ENCODE results near the gene FBP1.
A peak's percentile ranks its signal among the peaks of the same experiment; 100 is the strongest.
"Not testable (repeated sequence)": the region's sequence is repeated elsewhere in the genome, so short reads cannot be mapped to it uniquely, and the experiment has no call there.

FBP1 gene

GRCh38 chr9:94577036-94577435 is 62.3 kb downstream of the FBP1 start:
- H3K27ac ChIP-seq, result no peak overlapping the region
- no peak overlapping the region for H3K4me3 ChIP-seq
- TF ChIP-seq, protein P1, sequence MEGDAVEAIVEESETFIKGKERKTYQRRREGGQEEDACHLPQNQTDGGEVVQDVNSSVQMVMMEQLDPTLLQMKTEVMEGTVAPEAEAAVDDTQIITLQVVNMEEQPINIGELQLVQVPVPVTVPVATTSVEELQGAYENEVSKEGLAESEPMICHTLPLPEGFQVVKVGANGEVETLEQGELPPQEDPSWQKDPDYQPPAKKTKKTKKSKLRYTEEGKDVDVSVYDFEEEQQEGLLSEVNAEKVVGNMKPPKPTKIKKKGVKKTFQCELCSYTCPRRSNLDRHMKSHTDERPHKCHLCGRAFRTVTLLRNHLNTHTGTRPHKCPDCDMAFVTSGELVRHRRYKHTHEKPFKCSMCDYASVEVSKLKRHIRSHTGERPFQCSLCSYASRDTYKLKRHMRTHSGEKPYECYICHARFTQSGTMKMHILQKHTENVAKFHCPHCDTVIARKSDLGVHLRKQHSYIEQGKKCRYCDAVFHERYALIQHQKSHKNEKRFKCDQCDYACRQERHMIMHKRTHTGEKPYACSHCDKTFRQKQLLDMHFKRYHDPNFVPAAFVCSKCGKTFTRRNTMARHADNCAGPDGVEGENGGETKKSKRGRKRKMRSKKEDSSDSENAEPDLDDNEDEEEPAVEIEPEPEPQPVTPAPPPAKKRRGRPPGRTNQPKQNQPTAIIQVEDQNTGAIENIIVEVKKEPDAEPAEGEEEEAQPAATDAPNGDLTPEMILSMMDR (IDR thresholded peaks at IDR 0.05), result no peak

GRCh38 chr9:94576131-94576530 is 63.2 kb downstream of the FBP1 start:
- Histone ChIP-seq H3K4me3 (no peak overlapping the region), H3K27ac (no peak overlapping the region)
- TF ChIP-seq, protein P1 (IDR thresholded peaks at IDR 0.05), result no peak
- DNase-seq (ENCODE audit: low spot score), result peak; percentile 14

More at GRCh38 chr9:94577036-94577435, 62.3 kb downstream of the FBP1 start:
- no peak for DNase-seq (ENCODE audit: low spot score)

DNA sequence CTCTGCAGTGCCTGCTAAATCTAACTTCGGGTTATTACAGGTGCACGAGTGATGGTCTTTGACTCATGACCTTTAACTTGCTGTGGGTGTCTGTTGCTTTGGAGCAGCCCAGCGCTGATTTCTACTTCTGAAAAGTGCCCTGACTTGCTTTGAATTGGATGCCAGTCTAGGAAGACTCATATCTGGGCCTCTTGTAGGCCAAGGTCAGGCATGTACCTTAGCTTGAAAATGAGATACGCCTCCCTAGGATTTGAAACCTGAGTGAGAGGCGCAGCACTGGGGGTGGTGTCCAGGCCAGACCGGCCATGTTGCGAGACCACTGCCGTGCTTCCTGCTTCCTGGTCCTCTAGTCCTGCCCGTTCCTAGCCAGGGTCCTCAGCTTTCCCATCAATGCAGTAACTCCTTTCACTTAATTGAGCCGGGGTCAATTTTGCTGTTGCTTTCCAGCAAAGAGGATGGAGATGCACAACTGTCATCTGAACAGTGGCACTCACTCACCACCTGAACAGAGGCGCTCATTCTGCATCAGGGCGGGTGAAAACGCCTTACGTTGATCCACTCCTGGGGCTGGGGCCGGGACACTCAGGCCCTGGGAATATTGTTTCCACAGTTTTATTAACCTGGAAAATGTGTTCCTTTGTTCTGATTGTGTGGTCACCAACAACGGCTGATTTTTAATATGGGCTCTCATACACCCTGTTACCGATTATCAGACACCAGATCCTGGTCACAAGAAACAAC is 70.2 kb downstream of the FBP1 start:
- DNase-seq (ENCODE audit: low spot score), result peak; percentile 53
- H3K27ac ChIP-seq, result no peak overlapping the region
- TF ChIP-seq, protein P1 (IDR thresholded peaks at IDR 0.05), result no peak
- H3K4me3 ChIP-seq, result no peak overlapping the region

DNA sequence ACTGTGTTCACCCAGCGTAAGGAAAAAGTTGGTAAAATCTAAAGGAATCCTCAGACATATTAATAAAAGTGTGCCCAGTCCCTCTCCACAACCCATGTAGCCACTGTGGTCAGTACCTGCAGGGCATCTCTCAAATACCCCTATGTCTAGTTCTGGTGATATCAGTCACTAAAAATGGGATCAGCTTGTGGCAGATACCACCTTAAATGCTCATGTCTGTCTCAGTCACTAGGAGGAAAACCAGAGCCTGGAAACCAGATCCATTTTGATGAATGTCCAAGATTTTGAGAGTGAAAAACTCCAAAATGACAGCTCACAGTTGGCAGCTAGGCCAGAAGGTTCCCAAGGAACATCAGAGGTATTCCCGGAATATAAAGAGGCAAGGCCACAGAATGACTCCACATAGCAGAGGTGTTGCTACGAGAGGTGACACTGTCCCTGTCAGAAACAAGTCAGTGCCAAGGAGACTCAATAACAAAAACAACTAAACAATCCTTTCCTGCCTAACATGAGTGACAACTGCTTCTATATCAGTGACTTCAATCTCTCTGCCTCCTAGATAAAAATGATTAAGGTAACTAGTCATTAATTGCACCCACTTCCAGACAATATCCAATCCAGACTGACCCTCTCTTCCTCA is 70.9 kb downstream of the FBP1 start:
- peak; percentile 8 for DNase-seq (ENCODE audit: low spot score)
- H3K27ac ChIP-seq, result no peak overlapping the region

GRCh38 chr9:94567271-94567670 is 72.0 kb downstream of the FBP1 start:
- no peak overlapping the region for H3K27ac ChIP-seq
- peak; percentile 26 for DNase-seq (ENCODE audit: low spot score)
- TF ChIP-seq, protein P1 (IDR thresholded peaks at IDR 0.05), result no peak
- H3K4me3 ChIP-seq, result no peak overlapping the region

More for the DNA sequence above, 70.9 kb downstream of the FBP1 start:
- H3K4me3 ChIP-seq, result no peak overlapping the region
- TF ChIP-seq, protein P1 (IDR thresholded peaks at IDR 0.05), result no peak

- Histone ChIP-seq H3K4me3 (no peak overlapping the region), H3K27ac (no peak overlapping the region)
- TF ChIP-seq, protein P1 (IDR thresholded peaks at IDR 0.05), result no peak
- DNase-seq (ENCODE audit: low spot score), result no peak
Measured at GRCh38 chr9:94566550-94566949, 72.8 kb downstream of the FBP1 start.

GRCh38 chr9:94564279-94564678 is 75.0 kb downstream of the FBP1 start:
- not testable (repeated sequence) for H3K27ac ChIP-seq; DNase-seq (ENCODE audit: low spot score); H3K4me3 ChIP-seq

Measured in coronary artery (tissue), 2 donors.